Fibroblast of skin of back (primary cell): Measurements from ENCODE around the gene WDFY4.
A peak's percentile ranks its signal among the peaks of the same experiment; 100 is the strongest.

Experiments used
- DNase-seq: peaks from one replicate; pipeline ENCODE4 v3.0.0-alpha.2; 2013

Gene WDFY4

DNA sequence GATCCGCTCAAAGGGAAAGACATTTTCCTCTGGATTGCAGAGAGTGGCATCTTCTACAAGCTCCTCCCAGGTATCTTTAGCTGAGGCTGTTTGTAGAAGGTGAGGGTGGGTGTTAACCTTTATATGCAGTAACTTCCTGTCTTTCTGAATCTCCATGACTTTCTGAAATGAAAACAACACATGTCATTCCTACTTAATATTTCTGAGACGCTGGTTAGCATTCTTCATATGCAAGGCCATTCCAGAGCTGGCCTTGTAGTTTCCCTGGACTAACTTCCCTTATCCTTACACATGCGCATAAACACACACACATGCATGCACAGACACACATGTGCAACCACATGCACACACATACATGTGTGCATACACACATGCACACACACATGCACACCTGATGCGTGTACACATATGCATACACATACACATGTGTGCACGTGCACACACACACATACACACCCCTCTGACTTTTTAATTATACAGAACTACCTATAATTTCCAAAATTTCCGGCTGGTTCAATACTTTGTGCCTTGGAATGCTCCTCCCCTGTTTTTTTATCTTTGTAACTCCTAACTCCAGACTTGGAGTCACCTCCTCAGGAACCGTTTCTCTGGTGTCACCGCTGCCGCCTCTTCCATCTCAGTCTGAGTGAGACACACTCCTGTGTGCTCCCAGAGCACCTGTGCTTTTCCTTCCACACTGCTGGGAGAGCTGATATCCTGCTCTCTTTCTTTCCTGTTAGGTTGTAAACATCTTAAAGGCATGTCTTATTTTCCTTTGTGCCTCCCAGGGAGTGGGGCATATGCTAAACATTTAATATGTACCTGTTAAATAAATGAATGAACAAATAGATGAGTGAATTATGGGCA lies 199.7 kb downstream of the WDFY4 start:
- DNase-seq: no peak

GRCh38 chr10:48885376-48885775 lies 200.7 kb downstream of the WDFY4 start:
- DNase-seq: peak; percentile 3

GRCh38 chr10:48887982-48888381 lies 203.3 kb downstream of the WDFY4 start:
- no peak for DNase-seq

- no peak for DNase-seq
These were observed 206.5 kb downstream of the WDFY4 start for GRCh38 chr10:48890888-48891850.

DNA sequence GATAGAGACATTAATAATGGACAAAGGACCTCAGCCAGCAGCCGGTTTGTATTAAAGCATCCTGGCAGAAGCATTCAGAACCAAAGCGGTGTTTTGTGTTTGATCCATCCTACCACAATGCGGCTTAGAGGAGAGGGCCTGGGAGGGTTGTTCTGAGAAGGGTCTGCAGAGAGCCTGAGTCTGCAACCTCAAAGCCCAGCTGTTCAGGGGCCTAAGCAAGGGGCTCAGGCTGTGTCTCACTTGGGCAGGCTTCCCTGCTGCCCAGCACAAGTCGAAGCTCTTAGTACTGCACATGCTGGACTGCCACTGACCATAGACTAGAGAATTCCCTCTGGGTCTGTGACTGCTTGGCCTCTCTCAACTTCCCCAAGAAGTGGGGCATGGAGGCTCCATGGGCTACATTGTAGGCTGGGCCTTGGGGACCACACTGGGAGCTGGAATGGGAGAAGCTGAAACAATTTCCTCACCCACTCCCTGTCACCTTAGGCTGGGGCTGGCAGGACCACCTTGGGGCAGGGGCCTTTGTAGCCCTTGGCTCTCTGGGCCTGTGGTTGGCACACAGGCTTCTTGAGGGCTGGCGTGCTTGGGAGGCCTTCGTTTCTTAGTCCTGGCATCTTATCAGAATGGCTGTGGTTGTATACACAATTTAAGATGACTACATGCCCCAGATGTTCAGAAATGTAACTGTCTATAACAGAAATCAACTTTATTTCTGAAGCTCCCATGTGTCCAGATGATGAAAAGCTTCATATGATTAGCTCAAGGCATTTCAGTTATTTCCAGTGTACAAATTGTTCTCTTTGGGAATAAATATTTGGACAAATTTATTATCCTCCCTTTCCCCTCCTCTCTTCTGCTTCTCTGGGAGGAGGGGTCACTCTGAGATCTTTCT lies 210.5 kb downstream of the WDFY4 start:
- DNase-seq: no peak

GRCh38 chr10:48895803-48896195 lies 211.1 kb downstream of the WDFY4 start:
- no peak for DNase-seq

DNA sequence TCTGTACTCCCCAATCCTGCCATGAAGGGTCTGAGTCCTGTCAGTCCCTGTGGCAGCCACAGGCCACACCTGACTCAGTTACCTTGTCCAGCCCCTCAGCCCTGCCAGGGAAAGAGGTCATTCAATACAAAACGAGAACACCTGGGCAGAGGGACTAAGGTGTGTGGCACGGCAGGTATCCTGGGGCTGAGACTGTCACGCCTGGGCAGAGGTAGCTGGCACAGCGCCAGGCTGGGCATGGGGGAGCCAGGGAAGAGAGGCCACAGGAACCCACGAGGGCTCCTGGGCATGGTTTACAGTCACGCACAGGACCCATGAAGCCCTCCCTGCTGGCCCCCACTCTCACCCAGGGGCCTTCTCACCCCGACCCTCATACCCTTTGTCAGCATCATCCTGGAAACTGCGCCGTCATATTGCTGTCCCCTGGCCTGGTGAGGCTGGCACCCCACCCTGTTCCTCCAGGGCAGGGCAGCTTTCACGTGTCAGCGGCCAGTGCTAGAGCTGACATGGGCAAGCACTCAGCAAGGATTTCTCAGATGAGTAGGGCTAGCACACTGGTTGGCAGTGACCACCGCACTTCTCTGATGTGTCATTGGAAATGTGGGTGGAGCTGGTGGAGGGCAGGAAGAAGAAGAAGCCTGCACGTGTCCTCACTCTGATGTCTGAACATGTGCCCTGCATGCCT lies 212.2 kb downstream of the WDFY4 start:
- DNase-seq: no peak

DNA sequence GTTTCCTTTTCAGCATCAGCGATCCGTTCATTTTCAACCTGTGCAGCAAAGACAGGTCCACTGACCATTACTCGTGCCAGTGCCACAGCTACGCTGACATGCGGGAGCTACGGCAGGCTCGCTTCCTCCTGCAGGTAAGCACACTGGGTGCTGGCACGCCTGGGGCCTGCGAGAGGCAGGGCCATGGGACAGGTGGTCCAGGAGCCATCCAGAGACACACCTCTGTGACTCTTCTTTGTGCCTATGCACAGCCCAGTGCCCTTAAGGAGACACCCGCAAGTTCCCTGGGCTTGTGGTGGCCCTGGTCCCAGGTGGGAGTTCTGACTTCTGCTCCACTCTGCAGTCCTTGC lies 212.7 kb downstream of the WDFY4 start:
- DNase-seq: no peak

GRCh38 chr10:48898426-48898825 lies 213.8 kb downstream of the WDFY4 start:
- no peak for DNase-seq

- DNase-seq: no peak
These were observed 215.1 kb downstream of the WDFY4 start for GRCh38 chr10:48899781-48900180.

GRCh38 chr10:48900371-48900801 lies 215.7 kb downstream of the WDFY4 start:
- no peak for DNase-seq

- DNase-seq: no peak
These were observed 216.6 kb downstream of the WDFY4 start for GRCh38 chr10:48901319-48901718.

DNA sequence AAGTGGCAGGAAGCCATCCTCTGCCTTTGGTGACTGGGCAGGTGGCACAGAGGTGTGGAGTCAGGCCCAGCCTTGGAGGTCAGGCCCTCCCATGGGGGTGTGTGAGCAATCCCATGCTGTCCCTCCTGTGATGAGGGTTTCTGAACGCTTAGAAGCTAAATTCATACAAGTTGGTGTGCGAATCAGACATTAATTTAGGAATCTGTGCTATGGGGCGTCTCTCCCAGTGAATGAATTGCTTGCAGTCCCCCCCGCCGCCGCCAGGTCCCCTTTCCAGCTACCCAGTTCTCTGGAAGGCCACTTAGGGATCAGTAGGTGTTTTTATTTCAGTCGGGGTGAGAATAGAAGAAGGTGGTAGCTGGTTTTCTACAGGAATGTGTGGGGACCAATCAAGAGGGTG lies 217.4 kb downstream of the WDFY4 start:
- DNase-seq: no peak

DNA sequence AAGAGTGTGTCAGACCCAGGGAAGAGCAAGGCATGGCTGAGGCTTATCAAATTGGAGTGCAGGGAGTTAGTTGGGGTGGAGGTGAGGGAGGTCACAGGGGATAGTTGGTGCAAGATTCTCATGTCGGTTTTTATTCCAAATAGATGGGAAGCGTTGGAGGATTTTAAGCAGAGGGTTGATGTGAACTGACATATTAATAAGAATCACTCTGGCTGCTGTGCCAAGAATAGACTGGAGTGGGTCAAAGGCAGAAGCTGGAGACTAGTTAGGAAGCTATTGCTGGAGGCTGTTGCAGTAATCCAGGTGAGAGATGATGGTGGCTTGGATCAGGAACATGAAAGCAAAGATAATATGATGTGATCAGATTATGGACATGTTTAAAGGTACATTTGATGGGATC lies 218.5 kb downstream of the WDFY4 start:
- no peak for DNase-seq

DNA sequence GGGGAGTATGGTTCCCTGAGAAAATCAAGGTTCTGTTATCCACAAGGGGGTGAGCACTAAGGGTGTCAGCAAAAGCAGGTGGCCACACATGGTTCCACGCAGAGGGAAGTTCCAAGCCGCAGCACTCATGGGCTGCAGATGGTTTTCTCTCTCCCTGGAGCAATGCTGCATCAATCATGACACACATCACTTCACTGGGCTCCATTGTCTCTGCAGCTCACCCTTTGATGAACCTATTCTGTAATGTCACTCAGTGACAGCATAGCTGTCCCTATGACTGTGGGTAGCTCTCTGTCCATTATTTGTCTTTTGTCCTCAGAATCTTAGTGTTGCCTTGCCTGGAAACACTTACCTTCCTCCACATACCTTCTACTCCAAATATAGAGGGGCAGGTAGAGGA lies 220.2 kb downstream of the WDFY4 start:
- DNase-seq: no peak

DNA sequence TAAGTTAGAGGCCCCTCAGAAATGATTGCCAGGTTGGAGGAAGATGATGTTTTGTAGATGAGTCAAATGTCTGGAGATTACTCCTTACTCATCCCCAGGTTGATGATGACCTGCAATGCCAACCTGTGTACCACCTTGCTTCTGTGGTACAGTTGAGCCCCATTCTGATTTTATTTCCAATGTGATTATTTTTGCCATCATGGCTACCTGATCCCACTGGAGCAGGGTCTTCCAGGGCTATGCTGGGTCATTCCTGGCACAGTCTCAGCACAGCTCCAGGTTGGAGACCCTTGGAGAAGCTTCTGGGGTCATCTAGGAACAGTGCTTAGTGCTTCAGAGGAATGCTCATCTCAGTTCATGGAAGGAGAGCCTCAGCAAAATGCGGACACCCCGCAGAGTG lies 220.6 kb downstream of the WDFY4 start:
- DNase-seq: no peak

DNA sequence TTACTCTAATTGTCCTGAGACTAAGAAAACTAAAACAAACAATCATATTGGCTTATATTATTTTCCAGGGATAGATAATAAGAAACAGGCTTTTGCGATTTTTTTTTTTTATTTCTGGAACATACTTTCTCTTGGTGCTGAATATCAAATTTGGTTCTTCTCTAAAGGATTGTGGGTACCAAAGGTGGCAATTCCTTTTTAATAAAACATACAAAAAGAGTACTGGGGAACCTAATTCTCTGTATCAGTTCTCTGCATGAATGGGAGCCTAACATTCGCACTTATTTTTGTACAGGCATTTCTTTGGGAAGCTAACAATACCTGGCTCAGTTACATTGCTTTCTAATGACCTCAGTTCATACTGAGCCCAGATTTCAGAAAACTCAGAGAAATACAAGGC lies 222.2 kb downstream of the WDFY4 start:
- DNase-seq: no peak

DNA sequence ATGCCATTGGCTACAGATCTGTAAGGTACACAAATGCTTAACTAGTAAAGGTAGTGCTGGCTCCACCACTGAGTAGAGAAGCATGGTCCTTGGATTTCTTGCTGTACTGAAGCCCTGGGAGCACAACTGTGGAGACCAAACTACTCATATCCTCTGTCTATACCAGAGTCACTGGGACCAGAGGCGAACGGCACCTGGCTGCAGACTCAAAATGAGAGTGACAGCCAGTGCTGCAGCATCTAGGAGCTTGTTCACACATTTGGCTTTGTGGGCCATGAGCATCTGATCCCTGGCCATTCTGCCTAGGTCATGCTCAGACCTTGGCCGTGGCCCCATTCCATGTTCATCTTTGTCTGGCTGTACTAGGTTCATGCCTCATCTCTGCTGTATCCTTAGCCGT lies 223.1 kb downstream of the WDFY4 start:
- no peak for DNase-seq

DNA sequence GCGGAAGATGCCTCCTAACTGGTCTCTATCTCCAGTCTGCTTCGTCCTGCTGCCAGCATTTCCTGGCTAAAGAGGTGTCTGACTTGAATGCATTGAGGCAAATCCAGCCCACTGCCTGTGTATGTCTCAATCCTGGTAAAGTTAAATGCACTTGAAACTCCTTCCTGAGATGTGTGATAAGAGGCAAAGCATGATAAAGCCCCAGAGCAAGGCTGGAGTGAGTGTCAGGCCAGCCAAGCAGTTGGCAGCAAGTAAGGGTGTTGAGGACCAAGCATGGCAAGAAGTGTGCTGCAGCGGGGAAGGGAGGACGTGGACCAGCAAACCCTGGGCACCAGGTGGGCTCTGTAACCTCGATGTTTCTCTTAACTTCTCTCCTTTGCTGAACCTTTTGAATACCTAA lies 225.9 kb downstream of the WDFY4 start:
- no peak for DNase-seq

DNA sequence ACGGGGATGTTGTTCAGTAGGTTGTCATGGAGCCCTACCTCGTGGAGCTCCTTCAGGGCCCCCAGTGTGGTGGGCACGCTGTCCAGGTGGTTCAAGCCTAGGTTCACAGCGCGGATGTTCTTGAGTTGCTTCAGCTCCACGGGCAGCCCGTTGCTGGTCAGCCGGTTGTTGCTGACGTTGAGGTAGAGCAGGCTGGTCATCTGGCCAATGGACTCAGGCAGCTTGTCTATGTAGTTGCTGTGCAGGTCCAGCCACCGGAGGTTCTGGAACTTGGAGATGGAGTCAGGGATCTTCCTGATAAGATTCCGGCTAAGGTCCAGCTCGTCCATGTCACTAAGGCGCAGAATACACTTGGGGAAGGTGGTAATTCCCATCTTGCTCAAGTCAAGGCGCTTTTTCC lies 229.0 kb downstream of the WDFY4 start:
- no peak for DNase-seq

DNA sequence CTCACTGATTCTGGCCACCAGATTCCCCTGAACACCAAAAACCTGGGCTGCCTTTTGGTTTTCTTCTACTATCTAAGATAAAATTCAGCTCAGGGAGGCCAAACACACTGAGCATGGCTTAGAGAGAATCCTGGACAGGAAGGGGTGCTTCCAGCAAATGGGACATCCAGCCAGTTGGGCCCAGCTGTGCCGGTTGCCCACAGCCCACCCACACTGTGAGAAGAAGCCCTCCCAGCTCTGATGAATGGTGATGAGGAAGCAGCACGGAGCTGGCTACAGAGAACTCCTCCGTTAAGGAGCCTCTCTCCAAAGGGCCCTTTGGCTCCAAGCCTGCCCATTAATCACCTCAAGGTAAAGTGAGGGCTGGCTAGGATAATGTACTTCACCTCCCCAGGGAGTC lies 239.1 kb downstream of the WDFY4 start:
- DNase-seq: no peak

- DNase-seq: no peak
These were observed 240.3 kb downstream of the WDFY4 start for GRCh38 chr10:48924988-48925387.
